D721Med (cell line): ENCODE measurements around the gene NECTIN3.

ENCODE experiments used
- DNase-seq: peaks from one replicate; pipeline ENCODE4 v3.0.0; 2011; ENCODE audit warnings: low spot score; ENCODE audit not compliant: insufficient read length
- FAIRE-seq: peaks from 2 replicates; lab custom pipeline; 2011; peaks lifted over from hg19 to GRCh38; lab: Jason Lieb, UNC
- CTCF ChIP-seq: IDR thresholded peaks from 2 replicates; pipeline ENCODE4 v1.5.1; 2012; ENCODE audit warnings: mild to moderate bottlenecking, control low read depth; ENCODE audit not compliant: insufficient read depth; ENCODE audit errors: missing control alignments

Gene NECTIN3

GRCh38 chr3:111215481-111215880, 143.9 kb downstream of the NECTIN3 start:
- FAIRE-seq: no peak
- TF ChIP-seq CTCF: no peak
- DNase-seq: no peak

- no peak for TF ChIP-seq CTCF
- no peak for DNase-seq
- no peak for FAIRE-seq
Measured at GRCh38 chr3:111218615-111219014, 147.0 kb downstream of the NECTIN3 start.

DNA sequence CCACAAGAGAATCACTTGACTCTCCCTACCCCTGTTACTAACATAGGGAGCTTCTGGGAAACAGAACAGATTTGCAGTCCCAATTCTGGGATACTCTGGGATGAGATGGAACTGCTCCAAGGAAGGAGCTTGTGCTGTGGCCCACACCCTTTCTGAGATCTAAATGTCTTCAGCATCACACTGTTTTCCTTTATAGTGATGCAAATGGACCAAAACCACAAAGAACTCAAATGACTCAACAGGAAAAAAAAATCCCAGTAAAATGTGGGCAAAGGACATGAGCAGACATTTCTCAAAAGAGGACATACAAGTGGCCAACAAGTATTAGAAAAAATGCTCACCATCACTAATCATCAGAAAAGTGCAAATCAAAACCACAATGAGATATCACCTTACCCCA, 155.6 kb downstream of the NECTIN3 start:
- TF ChIP-seq CTCF: no peak
- no peak for FAIRE-seq
- no peak for DNase-seq

DNA sequence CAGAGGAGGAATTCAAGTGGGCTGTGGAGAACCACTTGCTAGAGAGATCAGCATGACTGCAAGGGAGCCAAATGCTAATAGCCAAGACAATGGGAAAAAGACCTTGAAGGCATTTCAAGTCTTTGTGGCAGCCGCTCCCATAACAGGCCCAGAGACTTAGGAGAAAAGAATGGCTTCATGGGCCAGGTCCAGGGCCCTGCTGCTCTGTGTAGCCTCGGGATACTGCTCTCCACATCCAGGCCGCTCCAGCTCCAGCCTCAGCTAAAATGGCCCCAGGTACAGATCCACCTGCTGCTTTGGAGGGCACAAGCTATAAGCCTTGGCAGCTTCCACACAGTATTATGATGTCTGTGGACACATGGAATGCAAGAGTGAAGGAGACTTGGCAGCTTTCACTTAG, 157.7 kb downstream of the NECTIN3 start:
- FAIRE-seq: no peak
- TF ChIP-seq CTCF: no peak
- no peak for DNase-seq

DNA sequence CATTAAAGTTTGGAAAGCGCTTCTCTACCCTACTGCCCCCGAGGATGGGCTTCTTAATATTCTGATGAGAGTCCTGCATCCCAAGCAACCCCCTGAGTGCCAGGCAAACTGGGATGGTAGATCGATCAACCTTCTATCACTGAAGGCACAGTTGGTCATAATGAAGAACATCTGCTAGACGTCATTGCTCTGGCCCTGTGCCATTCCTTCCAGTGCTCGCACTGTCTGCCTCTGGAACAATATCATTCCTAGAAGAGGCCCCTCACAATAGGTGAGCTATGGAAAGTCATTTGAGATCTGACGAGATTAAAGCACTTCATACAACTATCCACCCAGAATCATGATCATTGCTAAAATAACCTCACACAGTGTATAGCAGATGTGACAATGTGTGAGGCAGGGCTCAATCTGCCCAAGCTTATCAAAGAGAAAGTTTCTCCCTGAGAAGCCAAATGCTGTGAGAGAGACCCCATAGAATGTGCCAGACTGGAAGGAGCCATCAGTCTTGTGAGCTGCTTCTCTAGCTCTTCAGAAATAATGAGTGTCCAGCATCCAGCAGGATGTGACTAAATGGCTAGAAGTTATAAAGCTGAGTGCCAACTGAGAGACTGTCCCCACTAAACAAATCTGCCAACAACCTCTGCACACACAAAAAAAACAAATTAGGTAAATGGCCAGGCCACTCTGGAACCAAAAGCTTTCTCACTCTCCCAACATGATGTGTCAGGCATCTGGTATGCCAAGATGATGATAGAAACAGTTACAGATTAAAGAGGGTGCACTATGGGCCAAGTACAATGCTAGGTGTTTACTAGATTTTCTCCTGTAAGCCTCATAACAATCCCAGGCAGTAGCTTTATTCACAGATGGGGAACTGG, 165.5 kb downstream of the NECTIN3 start:
- no peak for TF ChIP-seq CTCF
- DNase-seq: no peak
- no peak for FAIRE-seq

DNA sequence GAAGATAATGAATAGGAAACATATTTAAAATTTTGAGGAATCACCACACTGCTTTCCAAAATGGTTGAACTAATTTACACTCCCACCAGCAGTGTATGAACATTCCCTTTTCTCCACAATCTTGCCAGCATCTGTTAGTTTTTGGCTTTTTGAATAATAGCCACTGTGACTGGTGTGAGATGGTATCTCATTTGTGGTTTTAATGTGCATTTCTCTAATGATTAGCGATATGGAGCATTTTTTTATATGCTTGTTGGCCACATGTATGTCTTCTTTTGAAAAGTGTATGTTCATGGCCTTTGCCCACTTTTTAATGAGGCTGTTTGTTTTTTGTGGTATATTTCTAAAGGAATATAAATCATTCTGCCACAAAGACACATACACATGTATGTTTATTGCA, 166.3 kb downstream of the NECTIN3 start:
- TF ChIP-seq CTCF: no peak
- FAIRE-seq (no peak), DNase-seq (no peak)

DNA sequence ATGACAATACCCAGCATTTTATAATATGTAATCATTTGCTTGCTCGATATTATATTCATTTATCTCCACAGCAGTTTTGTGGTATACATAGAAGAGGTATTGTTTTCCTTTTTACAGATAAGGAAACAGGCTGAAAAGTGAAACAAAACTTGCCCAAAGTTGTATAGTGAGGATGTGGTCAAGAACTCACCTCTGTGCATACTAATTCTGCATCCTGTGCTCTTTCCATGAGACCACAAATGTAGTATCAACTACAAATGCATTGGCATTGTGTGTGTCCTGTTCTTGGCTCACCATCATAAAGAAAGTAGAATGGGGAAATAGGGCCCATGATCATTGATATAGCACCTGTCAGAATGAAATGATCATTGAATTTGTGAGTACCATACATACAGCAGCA, 167.3 kb downstream of the NECTIN3 start:
- TF ChIP-seq CTCF: no peak
- DNase-seq (no peak), FAIRE-seq (no peak)
